K562 (cell line): ENCODE measurements around the gene SLC5A11. TPM values are rescaled to one million over a fixed set of nuclear protein-coding genes. Genes with fewer than 3 reads are reported as not detected.

ENCODE experiments used
- ATAC-seq: fragments of 200-7000 bp; cut with Tn5 transposase; 3 replicates; pipeline ENCODE4 v1.9.1; 2020; ENCODE audit warnings: moderate library complexity
- BruUV-seq: library from RNA; stranded (reverse); fragments of 400-500 nt; replicated peaks from 2 replicates; lab custom pipeline; 2021; lab: Mats Ljungman, UMichigan
- CTCF ChIA-PET: fragments of 300-600 bp; formaldehyde crosslinking; extraction: SDS; loops from one replicate; lab custom pipeline; 2021; ENCODE audit warnings: low intra/inter-chr PET ratio; lab: Yijun Ruan, JAX
- POLR2A ChIA-PET: fragments of 300-600, 350-650 bp; sonication (Branson Sonifier 250); formaldehyde crosslinking; extraction: SDS; loops from one replicate; lab custom pipeline; 2021; ENCODE audit warnings: antibody characterized with exemption, inconsistent platforms; lab: Yijun Ruan, JAX
- DNase-seq, 4 experiments: peaks; one replicate each; pipeline versions ENCODE4 v3.0.0 to v3.0.0-alpha.2; 2011 to 2018; ENCODE audit warnings: low spot score in 3 of 4, mixed read lengths in 3 of 4; ENCODE audit errors: extremely low read depth in 1 of 4
- FAIRE-seq: peaks from 2 replicates; lab custom pipeline; 2011; peaks lifted over from hg19 to GRCh38; lab: Jason Lieb, UNC
- H2AFZ ChIP-seq: 2 replicates; pipeline ENCODE4 v1.6.0; 2011; ENCODE audit warnings: low read depth, low read length, control low read depth, inconsistent platforms
- H3K27ac ChIP-seq: fragments of 200-600 bp; 3 replicates; pipeline ENCODE4 v1.8.0; 2011; ENCODE audit warnings: low read depth, mild to moderate bottlenecking, control low read depth, inconsistent platforms, low read length, moderate library complexity, mixed read lengths; ENCODE audit errors: extremely low read depth
- H3K27me3 ChIP-seq, 2 experiments: fragments of 300-600 bp in 1 of 2; 2 replicates in 1 of 2; 3 replicates in 1 of 2; pipeline versions ENCODE4 v1.6.0 to v1.8.0; 2011; ENCODE audit warnings: inconsistent platforms in 2 of 2, low read length in 2 of 2, mild to moderate bottlenecking in 1 of 2, mixed read lengths in 1 of 2, moderate library complexity in 1 of 2; ENCODE audit not compliant: control insufficient read depth in 2 of 2, insufficient read depth in 2 of 2
- H3K36me3 ChIP-seq: fragments of 300-600 bp; 3 replicates; pipeline ENCODE4 v1.8.0; 2011; ENCODE audit warnings: mild to moderate bottlenecking, low read length, inconsistent platforms; ENCODE audit not compliant: control insufficient read depth, insufficient read depth
- H3K4me1 ChIP-seq, 2 experiments: fragments of 200-600 bp in 1 of 2; replicated peaks in 1 of 2; 2 replicates in 1 of 2; 3 replicates in 1 of 2; pipeline versions ENCODE4 v1.5.1 to v1.8.0; 2011; ENCODE audit warnings: inconsistent platforms in 2 of 2, low read length in 2 of 2, mild to moderate bottlenecking in 1 of 2, mixed read lengths in 1 of 2, moderate library complexity in 1 of 2; ENCODE audit not compliant: control insufficient read depth in 2 of 2, insufficient read depth in 2 of 2
- H3K4me2 ChIP-seq: 2 replicates; pipeline ENCODE4 v1.6.1; 2011; ENCODE audit warnings: low read length, control low read depth, inconsistent platforms, mixed read lengths; ENCODE audit not compliant: insufficient read depth
- H3K4me3 ChIP-seq: fragments of 200-600 bp; sonication (generic), shearing (Covaris generic); 2 replicates; pipeline ENCODE4 v1.5.1; 2016; ENCODE audit warnings: control low read depth, inconsistent platforms
- H3K79me2 ChIP-seq: fragments of 200-600 bp; 3 replicates; pipeline ENCODE4 v1.8.0; 2011; ENCODE audit warnings: low read length, inconsistent platforms; ENCODE audit not compliant: control insufficient read depth, insufficient read depth
- H3K9ac ChIP-seq, 2 experiments: 2 replicates each; pipeline versions ENCODE4 v1.6.0 to v1.6.1; 2011; ENCODE audit warnings: low read depth in 2 of 2, low read length in 2 of 2, control low read depth in 1 of 2, inconsistent platforms in 1 of 2, mild to moderate bottlenecking in 1 of 2, mixed read lengths in 1 of 2; ENCODE audit not compliant: insufficient read depth in 1 of 2
- H3K9me1 ChIP-seq: one replicate; pipeline ENCODE4 v1.6.0; 2011; ENCODE audit warnings: inconsistent platforms, mild to moderate bottlenecking, low read length, moderate library complexity; ENCODE audit not compliant: control insufficient read depth, insufficient read depth
- H3K9me3 ChIP-seq: replicated peaks from 2 replicates; pipeline ENCODE4 v1.5.1; 2011; ENCODE audit warnings: low read depth, low read length, inconsistent platforms; ENCODE audit not compliant: control insufficient read depth, insufficient read depth
- H4K20me1 ChIP-seq: replicated peaks from 2 replicates; pipeline ENCODE4 v1.6.1; 2011; ENCODE audit warnings: low read length, inconsistent platforms, mixed read lengths; ENCODE audit not compliant: control insufficient read depth, insufficient read depth
- CREB5 ChIP-seq: fragments of 250-450 bp; sonication (Bioruptor Pico); IDR thresholded peaks from 2 replicates; pipeline ENCODE4 v1.5.0; 2020; ENCODE audit warnings: mild to moderate bottlenecking
- GATAD2B ChIP-seq: fragments of 450-650 bp; IDR thresholded peaks from 2 replicates; pipeline ENCODE4 v1.6.1; 2017; ENCODE audit warnings: mild to moderate bottlenecking, borderline replicate concordance
- HES1 ChIP-seq: fragments of 450-650 bp; IDR thresholded peaks from 2 replicates; pipeline ENCODE4 v1.6.1; 2016; ENCODE audit warnings: low read depth, mild to moderate bottlenecking, moderate library complexity
- NFATC3 ChIP-seq: fragments of 450-650 bp; IDR thresholded peaks from 2 replicates; pipeline ENCODE4 v1.6.1; 2017; ENCODE audit warnings: mild to moderate bottlenecking
- NR4A1 ChIP-seq, 2 experiments: fragments of 250-450 bp in 1 of 2; fragments of 450-650 bp in 1 of 2; sonication (Bioruptor Pico) in 1 of 2; IDR thresholded peaks; 2 replicates each; pipeline versions ENCODE4 v1.4.0 to v1.6.1; 2016 to 2020; ENCODE audit warnings: mild to moderate bottlenecking in 2 of 2, missing compliant biosample characterization in 1 of 2, missing genetic modification characterization in 1 of 2, moderate library complexity in 1 of 2
- SMC3 ChIP-seq: conservative IDR thresholded peaks from 2 replicates; pipeline ENCODE4 v1.6.1; 2011; ENCODE audit warnings: low read depth, low read length, improper control_type of control experiment; ENCODE audit not compliant: insufficient read depth
- ZBTB33 ChIP-seq: sonication (generic); formaldehyde crosslinking; IDR thresholded peaks from 2 replicates; pipeline ENCODE4 v1.8.1; 2023; ENCODE audit warnings: mild to moderate bottlenecking, missing genetic modification reagents
- WGBS: fragments of 100-300 bp; shearing (Covaris generic); methylation state at CpG from one replicate; pipeline ENCODE4 v1.1.6; 2016; ENCODE audit warnings: low coverage, mixed read lengths; ENCODE audit not compliant: insufficient coverage; ENCODE audit errors: missing lambda C conversion rate; 5-methylcytosine and 5-hydroxymethylcytosine counted together
- in situ Hi-C: fragments of 300-500 bp; cut with MboI; formaldehyde crosslinking; loops from 4 replicates; pipeline ENCODE4 v1.15.0; 2018; ENCODE audit warnings: inconsistent platforms, mixed read lengths
- intact Hi-C: fragments of 100-400 bp; cut with micrococcal nuclease; formaldehyde crosslinking; loops from 2 replicates; pipeline ENCODE4 v1.14.2; 2022
- polyA plus RNA-seq, 8 experiments: library from polyadenylated mRNA; depleted of rRNA in 4 of 8; stranded (reverse) in 5 of 8; unstranded in 3 of 8; fragments of >200 nt; fragmentation: Nextera tagmentation in 2 of 8; fragmentation: Illumina TruSeq in 1 of 8; extraction: Ambion mirVana in 2 of 8; extraction: Trizol in 1 of 8; gene quantifications; 2 replicates each; pipeline versions ENCODE4 v1.2.1 to v1.2.3, GENCODE V29; 2011 to 2014; ENCODE audit warnings: inconsistent platforms in 1 of 8, missing spikeins in 1 of 8
- total RNA-seq, 7 experiments: library from RNA; depleted of rRNA in 6 of 7; stranded (reverse); fragments of >200 nt in 6 of 7; fragmentation: Illumina TruSeq in 2 of 7; extraction: Trizol in 2 of 7; gene quantifications; 2 replicates each; pipeline versions ENCODE4 v1.2.1 to v1.2.3, GENCODE V29; 2011 to 2021; ENCODE audit warnings: low replicate concordance in 1 of 7

Gene SLC5A11
- total and polyA plus RNA-seq, 9 of the 15 experiments (the other 6 are each of a cell fraction or from before 2014, with no cell fraction given): 0.04 to 0.25 (median 0.11) TPM; not detected in 3

GRCh38 chr16:24950275-24950674 is 104.5 kb downstream of the SLC5A11 start:
- no peak for FAIRE-seq

More at GRCh38 chr16:24950275-24950674, 104.5 kb downstream of the SLC5A11 start:
- Histone ChIP-seq H3K27ac (no peak overlapping the region), H3K4me2 (no peak overlapping the region), H3K9me1 (no peaks in the 10 kb centered on the region), H3K36me3 (peaks cover 64% of the 10 kb centered on the region; the same call in 2 of the 3 replicates), H3K79me2 (no peaks in the 10 kb centered on the region), H3K27me3 (no peaks in the 10 kb centered on the region), H4K20me1 (no peaks in the 10 kb centered on the region), H3K4me3 (no peak overlapping the region), H3K9ac (no peak overlapping the region), H2AFZ (no peak overlapping the region), H3K4me1 (no peaks in the 10 kb centered on the region), H3K9me3 (no peaks in the 10 kb centered on the region)
- ChIA-PET CTCF (no interaction called here), POLR2A (no interaction called here)
- in situ Hi-C loops (no loop called here), intact Hi-C loops (no loop called here)
- no peak for ATAC-seq
- no peak for DNase-seq
- WGBS: 91% methylated on average over 5 of the region's 5 CpGs
- BruUV-seq: no TSS peak
- TF ChIP-seq SMC3 (no peak), GATAD2B (no peak), NFATC3 (no peak), CREB5 (CRISPR knock-in tag) (no peak), HES1 (no peak), ZBTB33 (no peak), NR4A1 (CRISPR knock-in tag; IDR thresholded peaks at IDR 0.05) (no peak), NR4A1 (tag; IDR thresholded peaks at IDR 0.05) (no peak)
